GM12865 (cell line): ENCODE measurements around the gene ZNF334.

Experiments
- DNase-seq: peaks from one replicate; pipeline ENCODE4 v3.0.0; 2010; ENCODE audit warnings: low read depth
- H3K4me3 ChIP-seq: 2 replicates; pipeline ENCODE4 v1.5.1; 2011; ENCODE audit warnings: mild to moderate bottlenecking, low read depth, low read length, control low read depth
- TF ChIP-seq, protein P1 (sequence below): IDR thresholded peaks from 2 replicates; pipeline ENCODE4 v1.5.1; 2011; ENCODE audit warnings: low read length, control low read depth, low read depth, inconsistent platforms; ENCODE audit not compliant: insufficient read depth; ENCODE audit errors: missing control alignments

The ZNF334 gene

GRCh38 chr20:46557231-46557956 is 44.0 kb upstream of the ZNF334 start:
- TF ChIP-seq, protein P1, sequence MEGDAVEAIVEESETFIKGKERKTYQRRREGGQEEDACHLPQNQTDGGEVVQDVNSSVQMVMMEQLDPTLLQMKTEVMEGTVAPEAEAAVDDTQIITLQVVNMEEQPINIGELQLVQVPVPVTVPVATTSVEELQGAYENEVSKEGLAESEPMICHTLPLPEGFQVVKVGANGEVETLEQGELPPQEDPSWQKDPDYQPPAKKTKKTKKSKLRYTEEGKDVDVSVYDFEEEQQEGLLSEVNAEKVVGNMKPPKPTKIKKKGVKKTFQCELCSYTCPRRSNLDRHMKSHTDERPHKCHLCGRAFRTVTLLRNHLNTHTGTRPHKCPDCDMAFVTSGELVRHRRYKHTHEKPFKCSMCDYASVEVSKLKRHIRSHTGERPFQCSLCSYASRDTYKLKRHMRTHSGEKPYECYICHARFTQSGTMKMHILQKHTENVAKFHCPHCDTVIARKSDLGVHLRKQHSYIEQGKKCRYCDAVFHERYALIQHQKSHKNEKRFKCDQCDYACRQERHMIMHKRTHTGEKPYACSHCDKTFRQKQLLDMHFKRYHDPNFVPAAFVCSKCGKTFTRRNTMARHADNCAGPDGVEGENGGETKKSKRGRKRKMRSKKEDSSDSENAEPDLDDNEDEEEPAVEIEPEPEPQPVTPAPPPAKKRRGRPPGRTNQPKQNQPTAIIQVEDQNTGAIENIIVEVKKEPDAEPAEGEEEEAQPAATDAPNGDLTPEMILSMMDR = no peak
- DNase-seq = no peak
- no peak overlapping the region for H3K4me3 ChIP-seq

DNA sequence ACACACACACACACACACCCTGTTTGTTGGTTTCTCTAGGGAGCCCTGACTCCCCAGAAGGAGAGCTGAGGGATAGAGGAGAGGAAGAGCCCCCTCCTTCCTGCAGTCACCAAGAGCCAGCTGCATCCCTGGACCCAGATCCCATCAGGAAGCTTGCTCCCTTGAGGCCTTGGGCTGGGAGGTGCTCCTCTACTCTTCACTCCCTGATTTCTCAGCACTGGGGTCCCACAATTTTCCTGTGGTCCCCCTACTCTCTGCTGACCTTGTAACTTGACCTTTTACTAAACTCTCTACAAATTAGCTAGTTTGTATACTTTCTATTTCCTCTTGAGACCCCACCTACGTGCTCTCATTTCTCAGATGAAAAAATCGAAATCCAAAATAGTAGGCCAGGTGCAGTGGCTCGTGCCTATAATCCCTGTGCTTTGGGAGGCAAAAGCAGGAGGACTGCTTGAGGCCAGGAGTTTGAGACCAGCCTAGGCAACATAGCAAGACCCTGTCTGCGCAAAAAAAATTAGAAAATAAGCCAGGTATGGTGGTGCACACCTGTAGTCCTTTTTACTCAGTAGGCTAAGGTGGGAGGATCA is 42.1 kb upstream of the ZNF334 start:
- no peak overlapping the region for H3K4me3 ChIP-seq
- TF ChIP-seq, protein P1 = no peak
- DNase-seq = peak; percentile 33

- TF ChIP-seq, protein P1 = no peak
- no peak for DNase-seq
- no peak overlapping the region for H3K4me3 ChIP-seq
Observed at GRCh38 chr20:46554828-46555227, 41.5 kb upstream of the ZNF334 start.

DNA sequence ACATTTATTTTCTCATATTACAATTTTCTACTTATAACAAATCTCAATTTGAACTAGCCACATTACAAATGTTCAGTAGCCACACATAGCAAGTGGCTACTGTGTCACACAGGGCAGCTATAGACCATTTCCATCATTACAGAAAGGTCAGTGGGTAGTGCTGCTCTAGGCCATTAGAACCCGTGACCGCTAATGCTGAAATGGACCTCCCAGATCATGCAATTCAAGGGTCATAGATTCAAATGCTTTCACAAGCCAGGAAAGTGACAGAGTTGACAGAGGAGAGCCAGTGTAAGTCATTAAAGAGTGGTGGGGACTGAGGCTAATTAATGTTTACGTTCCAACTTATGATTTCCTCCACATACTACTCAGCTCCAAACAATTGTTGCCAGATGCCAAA is 40.6 kb upstream of the ZNF334 start:
- TF ChIP-seq, protein P1 = no peak
- H3K4me3 ChIP-seq = no peak overlapping the region
- DNase-seq = no peak

GRCh38 chr20:46552460-46553420 is 39.4 kb upstream of the ZNF334 start:
- TF ChIP-seq, protein P1 = no peak
- peak; percentile 88 for DNase-seq
- peak overlapping the region; percentile 35 for H3K4me3 ChIP-seq

DNA sequence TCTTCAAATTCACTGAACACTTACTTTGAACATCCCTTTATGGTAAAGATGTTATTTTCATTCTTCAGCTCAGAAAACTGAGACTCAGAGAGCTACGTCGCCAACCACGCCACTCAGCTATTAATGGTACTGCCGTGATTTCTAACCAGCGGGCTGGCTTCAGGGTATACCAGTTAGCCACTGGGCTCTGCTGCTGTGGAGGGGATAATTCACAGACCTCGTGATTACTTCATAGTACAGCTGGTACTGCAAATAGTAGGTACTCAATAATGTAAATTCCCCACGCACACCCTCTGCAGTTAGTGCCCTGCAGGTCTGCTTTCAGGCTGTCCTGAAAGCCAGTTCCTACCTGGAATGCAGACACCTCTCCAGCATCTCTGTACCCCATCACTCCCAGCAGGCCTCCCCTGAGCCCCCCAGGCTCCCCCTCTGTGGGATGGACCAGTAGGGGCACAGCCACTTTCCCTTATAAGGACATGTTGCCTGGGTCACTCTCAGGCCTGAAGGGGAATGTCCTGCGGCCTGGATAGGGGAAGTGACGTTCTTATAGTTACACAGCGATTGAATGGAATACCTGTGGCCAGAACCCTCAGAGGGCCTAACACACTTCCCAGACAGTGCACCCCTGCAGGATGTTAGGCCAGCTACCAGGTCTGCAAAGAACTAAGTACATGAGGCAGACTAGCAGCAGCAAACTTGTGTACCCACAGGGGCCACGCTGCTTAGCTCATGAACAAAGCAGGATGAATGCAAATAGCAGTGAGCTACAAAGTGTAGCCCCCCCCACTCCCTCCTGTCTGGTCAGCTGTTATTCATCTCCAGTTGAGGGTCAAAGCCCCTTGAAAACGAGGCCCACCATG is 38.4 kb upstream of the ZNF334 start:
- TF ChIP-seq, protein P1 = no peak
- DNase-seq = peak; percentile 68
- no peak overlapping the region for H3K4me3 ChIP-seq
